HepG2 (cell line): ENCODE results near the gene PRR14. TPM values are rescaled to one million over a fixed set of nuclear protein-coding genes. Genes with fewer than 3 reads are reported as not detected.

ENCODE experiments used
- ATAC-seq: fragments of 200-7000 bp; cut with Tn5 transposase; 3 replicates; pipeline ENCODE4 v1.9.1; 2020; ENCODE audit warnings: mild to moderate bottlenecking, moderate library complexity
- BruUV-seq: library from RNA; stranded (reverse); fragments of 400-500 nt; replicated peaks from 2 replicates; lab custom pipeline; 2021; lab: Mats Ljungman, UMichigan
- CTCF ChIA-PET: fragments of 300-600 bp; formaldehyde crosslinking; extraction: SDS; loops from one replicate; lab custom pipeline; 2021; ENCODE audit warnings: low total read pairs, inconsistent platforms, low intra/inter-chr PET ratio; lab: Yijun Ruan, JAX
- POLR2A ChIA-PET: fragments of 350-600 bp; sonication (Branson Sonifier 250); formaldehyde crosslinking; loops from one replicate; lab custom pipeline; 2020; ENCODE audit warnings: antibody characterized with exemption, inconsistent platforms; lab: Yijun Ruan, JAX
- DNase-seq: peaks from one replicate; pipeline ENCODE4 v3.0.0-alpha.2; 2015; ENCODE audit warnings: low spot score
- FAIRE-seq: peaks from 3 replicates; lab custom pipeline; 2011; peaks lifted over from hg19 to GRCh38; lab: Jason Lieb, UNC
- H2AFZ ChIP-seq: one replicate; pipeline ENCODE4 v1.6.1; 2011; ENCODE audit warnings: low read length, inconsistent platforms
- H3K27ac ChIP-seq: fragments of 300-600 bp; 3 replicates; pipeline ENCODE4 v1.8.0; 2011; ENCODE audit warnings: mixed run types, mild to moderate bottlenecking, mixed read lengths, low read length, inconsistent platforms; ENCODE audit not compliant: insufficient read depth; ENCODE audit errors: extremely low read length
- H3K27me3 ChIP-seq, 2 experiments: fragments of 200-600 bp in 1 of 2; 2 replicates in 1 of 2; 3 replicates in 1 of 2; pipeline versions ENCODE4 v1.6.0 to v1.8.0; 2011; ENCODE audit warnings: low read length in 2 of 2, mild to moderate bottlenecking in 2 of 2, moderate library complexity in 2 of 2, inconsistent platforms in 1 of 2; ENCODE audit not compliant: insufficient read depth in 2 of 2, control insufficient read depth in 1 of 2
- H3K36me3 ChIP-seq, 2 experiments: fragments of 200-600 bp in 1 of 2; replicated peaks in 1 of 2; 2 replicates in 1 of 2; 3 replicates in 1 of 2; pipeline versions ENCODE4 v1.5.1 to v1.8.0; 2011; ENCODE audit warnings: low read length in 2 of 2, inconsistent platforms in 1 of 2; ENCODE audit not compliant: insufficient read depth in 2 of 2, control insufficient read depth in 1 of 2
- H3K4me1 ChIP-seq: 2 replicates; pipeline ENCODE4 v1.5.1; 2012; ENCODE audit warnings: low read length, inconsistent platforms; ENCODE audit not compliant: insufficient read depth
- H3K4me2 ChIP-seq: 2 replicates; pipeline ENCODE4 v1.6.0; 2011; ENCODE audit warnings: low read depth, low read length, inconsistent platforms
- H3K4me3 ChIP-seq, 3 experiments: fragments of 200-600 bp in 1 of 3; sonication (generic), shearing (Covaris generic) in 1 of 3; replicated peaks in 1 of 3; 2 replicates each; pipeline ENCODE4 v1.5.1; 2011 to 2016; ENCODE audit warnings: low read length in 3 of 3, inconsistent platforms in 2 of 3, low read depth in 2 of 3, mild to moderate bottlenecking in 2 of 3, control low read depth in 1 of 3, mixed read lengths in 1 of 3; ENCODE audit not compliant: insufficient read depth in 1 of 3
- H3K79me2 ChIP-seq: one replicate; pipeline ENCODE4 v1.6.1; 2011; ENCODE audit warnings: low read length, inconsistent platforms; ENCODE audit not compliant: insufficient read depth
- H3K9ac ChIP-seq: 2 replicates; pipeline ENCODE4 v1.6.0; 2011; ENCODE audit warnings: mild to moderate bottlenecking, low read depth, low read length, inconsistent platforms; ENCODE audit not compliant: insufficient read depth
- H3K9me3 ChIP-seq: 2 replicates; pipeline ENCODE4 v1.5.1; 2012; ENCODE audit warnings: mild to moderate bottlenecking, low read length
- H4K20me1 ChIP-seq: 2 replicates; pipeline ENCODE4 v1.6.0; 2011; ENCODE audit warnings: inconsistent platforms, mild to moderate bottlenecking, low read length, moderate library complexity; ENCODE audit not compliant: insufficient read depth
- CTCF ChIP-seq: sonication (generic); formaldehyde crosslinking; IDR thresholded peaks from 2 replicates; pipeline ENCODE4 v1.5.0; 2020; ENCODE audit warnings: mild to moderate bottlenecking, missing genetic modification reagents, moderate library complexity
- FLYWCH1 ChIP-seq: sonication (generic); formaldehyde crosslinking; IDR thresholded peaks from 2 replicates; pipeline ENCODE4 v1.8.1; 2023; ENCODE audit warnings: mild to moderate bottlenecking, missing genetic modification reagents
- MAFK ChIP-seq, 2 experiments: IDR thresholded peaks in 1 of 2; conservative IDR thresholded peaks in 1 of 2; 2 replicates each; pipeline ENCODE4 v1.6.1; 2011; ENCODE audit warnings: improper control_type of control experiment in 2 of 2, low read length in 2 of 2
- PCBP1 ChIP-seq: fragments of 200-400 bp; formaldehyde crosslinking; IDR thresholded peaks from 2 replicates; pipeline ENCODE4 v1.6.1; 2017; ENCODE audit warnings: mild to moderate bottlenecking, low read depth, low read length, borderline replicate concordance
- TRIM24 ChIP-seq: sonication (generic); formaldehyde crosslinking; IDR thresholded peaks from 2 replicates; pipeline ENCODE4 v1.8.0; 2022; ENCODE audit warnings: mild to moderate bottlenecking, missing genetic modification reagents
- ZMYM3 ChIP-seq: sonication (generic); formaldehyde crosslinking; IDR thresholded peaks from 2 replicates; pipeline ENCODE4 v1.5.1; 2020; ENCODE audit warnings: mild to moderate bottlenecking, missing genetic modification reagents
- ZNF768 ChIP-seq: sonication (generic); formaldehyde crosslinking; IDR thresholded peaks from 2 replicates; pipeline ENCODE4 v1.4.0; 2020; ENCODE audit warnings: missing genetic modification reagents
- WGBS: methylation state at CpG from one replicate; pipeline ENCODE4 v1.1.6; 2017; ENCODE audit warnings: low lambda C conversion rate; 5-methylcytosine and 5-hydroxymethylcytosine counted together
- in situ Hi-C: cut with HindIII; loops from 2 replicates; pipeline ENCODE4 v1.10.0; 2017; ENCODE audit warnings: low pct_unique_long_range_greater_than_20kb; ENCODE audit not compliant: extremely low pct_ligation_motif_present
- intact Hi-C: fragments of 100-400 bp; cut with micrococcal nuclease; formaldehyde crosslinking; loops from one replicate; pipeline ENCODE4 v1.10.0; 2022; ENCODE audit not compliant: unreplicated experiment
- polyA plus RNA-seq, 8 experiments: library from polyadenylated mRNA; depleted of rRNA in 3 of 8; stranded (reverse) in 7 of 8; unstranded in 1 of 8; fragments of >200 nt; fragmentation: Illumina TruSeq in 4 of 8; extraction: Trizol in 4 of 8; gene quantifications; 2 replicates each; pipeline versions ENCODE4 v1.2.1 to v1.2.3, GENCODE V29; 2011 to 2016; ENCODE audit warnings: low read depth in 4 of 8, missing spikeins in 1 of 8, mixed read lengths in 1 of 8; ENCODE audit not compliant: insufficient read depth in 1 of 8
- total RNA-seq, 5 experiments: library from RNA; depleted of rRNA; stranded (reverse); fragments of >200 nt; fragmentation: Illumina TruSeq; extraction: Trizol; gene quantifications; 2 replicates each; pipeline ENCODE4 v1.2.3, GENCODE V29; 2016; ENCODE audit warnings: low read depth in 1 of 5

PRR14 gene
- total and polyA plus RNA-seq, 2 of the 13 experiments (the other 11 are each of a cell fraction or from before 2014, with no cell fraction given), result 8.4 to 11.0 TPM

DNA sequence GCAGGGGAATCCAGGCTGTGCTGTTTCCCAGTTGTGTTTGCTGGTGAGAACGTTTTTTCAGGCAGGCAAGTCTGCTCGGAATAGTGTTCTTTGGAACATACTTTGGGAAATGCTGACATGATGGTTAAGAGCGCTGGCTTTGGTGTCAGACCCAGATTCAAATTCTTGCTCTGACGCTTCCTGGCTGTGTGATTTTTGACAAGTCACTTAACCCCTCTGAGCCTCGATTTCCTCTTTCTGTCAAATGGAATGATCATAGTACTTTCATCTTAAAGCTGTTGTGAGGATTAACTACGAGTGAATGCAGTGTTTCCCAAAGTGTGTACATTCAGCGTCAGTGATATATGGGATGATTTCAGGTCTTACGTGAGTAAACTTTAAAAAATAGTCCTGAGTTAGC is 12.3 kb downstream of the PRR14 start:
- H3K79me2 ChIP-seq, result peaks cover 45% of the 10 kb centered on the region
- no peak overlapping the region for H3K9ac ChIP-seq
- FAIRE-seq (peak; percentile 21), DNase-seq (no peak), ATAC-seq (no peak)
- no peak overlapping the region for H3K4me3 ChIP-seq
- in situ Hi-C loops, result loop anchor here (25.0 kb wide), 1 partner anchor 851 kb away; the partner anchor contains the start of genes MAZ, MVP, PAGR1 and PRRT2
- peaks cover 30% of the 10 kb centered on the region; the same call in 1 of the 2 replicates for H4K20me1 ChIP-seq
- intact Hi-C loops, result no loop called here
- peaks cover 57 to 75% of the 10 kb centered on the region in 2 experiments for H3K36me3 ChIP-seq
- CTCF ChIA-PET, result no interaction called here
- no peak overlapping the region for H3K4me2 ChIP-seq
- 95% methylated on average over 8 of the region's 8 CpGs for WGBS
- no peaks in the 10 kb centered on the region; a peak in 1 of 5 replicates for H3K27me3 ChIP-seq
- H2AFZ ChIP-seq, result no peak overlapping the region
- no peak overlapping the region for H3K27ac ChIP-seq
- peaks cover 28% of the 10 kb centered on the region for H3K4me1 ChIP-seq
- TF ChIP-seq MAFK (conservative IDR thresholded peaks at IDR 0.05 in 1 of 2, IDR thresholded peaks at IDR 0.05 in 1 of 2; ENCODE audit: low read length in 2 of 2) (peak; percentile 8 to 9; a peak in 1 of 4 replicates), PCBP1 (no peak), CTCF (CRISPR knock-in tag) (no peak), ZNF768 (CRISPR knock-in tag) (peak; percentile 57; the same call in 1 of the 2 replicates), ZMYM3 (CRISPR knock-in tag) (peak; percentile 57), TRIM24 (CRISPR knock-in tag) (no peak), FLYWCH1 (CRISPR knock-in tag) (no peak)
- H3K9me3 ChIP-seq, result no peaks in the 10 kb centered on the region
- POLR2A ChIA-PET, result no interaction called here
- no TSS peak for BruUV-seq
